K562 (cell line): Measurements from ENCODE around the gene MTIF3. TPM values are rescaled to one million over a fixed set of nuclear protein-coding genes. Genes with fewer than 3 reads are reported as not detected.

Experiments used
- ATAC-seq: fragments of 200-7000 bp; cut with Tn5 transposase; 3 replicates; pipeline ENCODE4 v1.9.1; 2020; ENCODE audit warnings: moderate library complexity
- BruUV-seq: library from RNA; stranded (reverse); fragments of 400-500 nt; replicated peaks from 2 replicates; lab custom pipeline; 2021; lab: Mats Ljungman, UMichigan
- CTCF ChIA-PET: fragments of 300-600 bp; formaldehyde crosslinking; extraction: SDS; loops from one replicate; lab custom pipeline; 2021; ENCODE audit warnings: low intra/inter-chr PET ratio; lab: Yijun Ruan, JAX
- POLR2A ChIA-PET: fragments of 300-600, 350-650 bp; sonication (Branson Sonifier 250); formaldehyde crosslinking; extraction: SDS; loops from one replicate; lab custom pipeline; 2021; ENCODE audit warnings: antibody characterized with exemption, inconsistent platforms; lab: Yijun Ruan, JAX
- DNase-seq, 4 experiments: peaks; one replicate each; pipeline versions ENCODE4 v3.0.0 to v3.0.0-alpha.2; 2011 to 2018; ENCODE audit warnings: low spot score in 3 of 4, mixed read lengths in 3 of 4; ENCODE audit errors: extremely low read depth in 1 of 4
- FAIRE-seq: peaks from 2 replicates; lab custom pipeline; 2011; peaks lifted over from hg19 to GRCh38; lab: Jason Lieb, UNC
- H2AFZ ChIP-seq: 2 replicates; pipeline ENCODE4 v1.6.0; 2011; ENCODE audit warnings: low read depth, low read length, control low read depth, inconsistent platforms
- H3K27ac ChIP-seq: fragments of 200-600 bp; 3 replicates; pipeline ENCODE4 v1.8.0; 2011; ENCODE audit warnings: low read depth, mild to moderate bottlenecking, control low read depth, inconsistent platforms, low read length, moderate library complexity, mixed read lengths; ENCODE audit errors: extremely low read depth
- H3K27me3 ChIP-seq, 2 experiments: fragments of 300-600 bp in 1 of 2; 2 replicates in 1 of 2; 3 replicates in 1 of 2; pipeline versions ENCODE4 v1.6.0 to v1.8.0; 2011; ENCODE audit warnings: inconsistent platforms in 2 of 2, low read length in 2 of 2, mild to moderate bottlenecking in 1 of 2, mixed read lengths in 1 of 2, moderate library complexity in 1 of 2; ENCODE audit not compliant: control insufficient read depth in 2 of 2, insufficient read depth in 2 of 2
- H3K36me3 ChIP-seq: fragments of 300-600 bp; 3 replicates; pipeline ENCODE4 v1.8.0; 2011; ENCODE audit warnings: mild to moderate bottlenecking, low read length, inconsistent platforms; ENCODE audit not compliant: control insufficient read depth, insufficient read depth
- H3K4me1 ChIP-seq, 2 experiments: fragments of 200-600 bp in 1 of 2; replicated peaks in 1 of 2; 2 replicates in 1 of 2; 3 replicates in 1 of 2; pipeline versions ENCODE4 v1.5.1 to v1.8.0; 2011; ENCODE audit warnings: inconsistent platforms in 2 of 2, low read length in 2 of 2, mild to moderate bottlenecking in 1 of 2, mixed read lengths in 1 of 2, moderate library complexity in 1 of 2; ENCODE audit not compliant: control insufficient read depth in 2 of 2, insufficient read depth in 2 of 2
- H3K4me2 ChIP-seq: 2 replicates; pipeline ENCODE4 v1.6.1; 2011; ENCODE audit warnings: low read length, control low read depth, inconsistent platforms, mixed read lengths; ENCODE audit not compliant: insufficient read depth
- H3K4me3 ChIP-seq: fragments of 200-600 bp; sonication (generic), shearing (Covaris generic); 2 replicates; pipeline ENCODE4 v1.5.1; 2016; ENCODE audit warnings: control low read depth, inconsistent platforms
- H3K79me2 ChIP-seq: fragments of 200-600 bp; 3 replicates; pipeline ENCODE4 v1.8.0; 2011; ENCODE audit warnings: low read length, inconsistent platforms; ENCODE audit not compliant: control insufficient read depth, insufficient read depth
- H3K9ac ChIP-seq, 2 experiments: 2 replicates each; pipeline versions ENCODE4 v1.6.0 to v1.6.1; 2011; ENCODE audit warnings: low read depth in 2 of 2, low read length in 2 of 2, control low read depth in 1 of 2, inconsistent platforms in 1 of 2, mild to moderate bottlenecking in 1 of 2, mixed read lengths in 1 of 2; ENCODE audit not compliant: insufficient read depth in 1 of 2
- H3K9me1 ChIP-seq: one replicate; pipeline ENCODE4 v1.6.0; 2011; ENCODE audit warnings: inconsistent platforms, mild to moderate bottlenecking, low read length, moderate library complexity; ENCODE audit not compliant: control insufficient read depth, insufficient read depth
- H3K9me3 ChIP-seq: replicated peaks from 2 replicates; pipeline ENCODE4 v1.5.1; 2011; ENCODE audit warnings: low read depth, low read length, inconsistent platforms; ENCODE audit not compliant: control insufficient read depth, insufficient read depth
- H4K20me1 ChIP-seq: replicated peaks from 2 replicates; pipeline ENCODE4 v1.6.1; 2011; ENCODE audit warnings: low read length, inconsistent platforms, mixed read lengths; ENCODE audit not compliant: control insufficient read depth, insufficient read depth
- CCAR2 ChIP-seq: fragments of 200-400 bp; formaldehyde crosslinking; IDR thresholded peaks from 2 replicates; pipeline ENCODE4 v1.6.1; 2017; ENCODE audit warnings: mild to moderate bottlenecking, low read depth, low read length
- DLX4 ChIP-seq: fragments of 250-450 bp; sonication (Bioruptor Pico); IDR thresholded peaks from 2 replicates; pipeline ENCODE4 v1.6.1; 2021; ENCODE audit warnings: mild to moderate bottlenecking
- ILK ChIP-seq: fragments of 450-650 bp; IDR thresholded peaks from 2 replicates; pipeline ENCODE4 v1.6.1; 2016; ENCODE audit warnings: missing genetic modification characterization, low read depth, mild to moderate bottlenecking, missing compliant biosample characterization, moderate library complexity, borderline replicate concordance
- IRF2 ChIP-seq: sonication (generic); formaldehyde crosslinking; IDR thresholded peaks from 2 replicates; pipeline ENCODE4 v1.8.1; 2022; ENCODE audit warnings: mild to moderate bottlenecking, missing genetic modification reagents
- KDM4B ChIP-seq, 2 experiments: fragments of 450-650 bp in 1 of 2; sonication (generic) in 1 of 2; IDR thresholded peaks; 2 replicates each; pipeline ENCODE4 v1.6.1; 2016 to 2017; ENCODE audit warnings: borderline replicate concordance in 2 of 2, antibody characterized with exemption in 1 of 2, low read depth in 1 of 2, mild to moderate bottlenecking in 1 of 2
- KDM5B ChIP-seq: fragments of 200-600 bp; sonication (generic); IDR thresholded peaks from 2 replicates; pipeline ENCODE4 v1.6.1; 2012; ENCODE audit warnings: low read depth, mild to moderate bottlenecking, moderate library complexity, low read length, control low read depth, inconsistent platforms; ENCODE audit not compliant: insufficient replicate concordance
- KHSRP ChIP-seq: fragments of 450-650 bp; IDR thresholded peaks from 2 replicates; pipeline ENCODE4 v1.6.1; 2017
- NR0B1 ChIP-seq: fragments of 450-650 bp; IDR thresholded peaks from one replicate; pipeline ENCODE4 v1.6.1; 2018; ENCODE audit warnings: mild to moderate bottlenecking, moderate library complexity; ENCODE audit not compliant: partially characterized antibody
- SMARCC2 ChIP-seq: fragments of 450-650 bp; IDR thresholded peaks from 2 replicates; pipeline ENCODE4 v1.6.1; 2017; ENCODE audit warnings: antibody characterized with exemption, moderate library complexity, mild to moderate bottlenecking, low read depth
- SMARCE1 ChIP-seq: fragments of 450-650 bp; IDR thresholded peaks from 2 replicates; pipeline ENCODE4 v1.7.1; 2016; ENCODE audit warnings: mild to moderate bottlenecking
- TEAD4 ChIP-seq, 2 experiments: sonication (generic) in 1 of 2; formaldehyde crosslinking in 1 of 2; IDR thresholded peaks; 2 replicates each; pipeline versions ENCODE4 v1.6.1 to v1.8.0; 2012 to 2022; ENCODE audit warnings: borderline replicate concordance in 1 of 2, inconsistent platforms in 1 of 2, low read length in 1 of 2, mild to moderate bottlenecking in 1 of 2, missing genetic modification reagents in 1 of 2
- USF1 ChIP-seq: sonication (generic); formaldehyde crosslinking; IDR thresholded peaks from 2 replicates; pipeline ENCODE4 v1.9.0; 2022; ENCODE audit warnings: mild to moderate bottlenecking, missing genetic modification reagents
- ZNF239 ChIP-seq: fragments of 250-450 bp; sonication (Bioruptor Pico); IDR thresholded peaks from 2 replicates; pipeline ENCODE4 v1.4.0; 2020; ENCODE audit warnings: mild to moderate bottlenecking
- ZNF561 ChIP-seq: fragments of 450-650 bp; formaldehyde crosslinking; conservative IDR thresholded peaks from 2 replicates; pipeline ENCODE4 v1.4.0; 2020; ENCODE audit warnings: mild to moderate bottlenecking, moderate library complexity
- WGBS: fragments of 100-300 bp; shearing (Covaris generic); methylation state at CpG from one replicate; pipeline ENCODE4 v1.1.6; 2016; ENCODE audit warnings: low coverage, mixed read lengths; ENCODE audit not compliant: insufficient coverage; ENCODE audit errors: missing lambda C conversion rate; 5-methylcytosine and 5-hydroxymethylcytosine counted together
- in situ Hi-C: fragments of 300-500 bp; cut with MboI; formaldehyde crosslinking; loops from 4 replicates; pipeline ENCODE4 v1.15.0; 2018; ENCODE audit warnings: inconsistent platforms, mixed read lengths
- intact Hi-C: fragments of 100-400 bp; cut with micrococcal nuclease; formaldehyde crosslinking; loops from 2 replicates; pipeline ENCODE4 v1.14.2; 2022
- polyA plus RNA-seq, 8 experiments: library from polyadenylated mRNA; depleted of rRNA in 4 of 8; stranded (reverse) in 5 of 8; unstranded in 3 of 8; fragments of >200 nt; fragmentation: Nextera tagmentation in 2 of 8; fragmentation: Illumina TruSeq in 1 of 8; extraction: Ambion mirVana in 2 of 8; extraction: Trizol in 1 of 8; gene quantifications; 2 replicates each; pipeline versions ENCODE4 v1.2.1 to v1.2.3, GENCODE V29; 2011 to 2014; ENCODE audit warnings: inconsistent platforms in 1 of 8, missing spikeins in 1 of 8
- total RNA-seq, 7 experiments: library from RNA; depleted of rRNA in 6 of 7; stranded (reverse); fragments of >200 nt in 6 of 7; fragmentation: Illumina TruSeq in 2 of 7; extraction: Trizol in 2 of 7; gene quantifications; 2 replicates each; pipeline versions ENCODE4 v1.2.1 to v1.2.3, GENCODE V29; 2011 to 2021; ENCODE audit warnings: low replicate concordance in 1 of 7

The MTIF3 gene
- total and polyA plus RNA-seq, 9 of the 15 experiments (the other 6 are each of a cell fraction or from before 2014, with no cell fraction given), result 23.5 to 73.6 (median 45.2) TPM

GRCh38 chr13:27495551-27495950, 45.2 kb upstream of the MTIF3 start:
- ATAC-seq (no peak), DNase-seq (no peak), FAIRE-seq (no peak)
- intact Hi-C loops, result no loop called here
- in situ Hi-C loops, result no loop called here
- H3K4me1 ChIP-seq, result no peaks in the 10 kb centered on the region
- H4K20me1 ChIP-seq, result no peaks in the 10 kb centered on the region
- H3K4me3 ChIP-seq, result no peak overlapping the region
- no TSS peak for BruUV-seq
- WGBS, result 0% methylated on average over 3 of the region's 3 CpGs
- no peak overlapping the region for H2AFZ ChIP-seq
- TF ChIP-seq DLX4 (CRISPR knock-in tag), result no peak
- no peak overlapping the region for H3K27ac ChIP-seq
- H3K9me1 ChIP-seq, result no peaks in the 10 kb centered on the region
- H3K9me3 ChIP-seq, result no peaks in the 10 kb centered on the region
- peaks cover 4 to 46% of the 10 kb centered on the region in 2 experiments; a peak in 4 of 5 replicates for H3K27me3 ChIP-seq
- H3K79me2 ChIP-seq, result no peaks in the 10 kb centered on the region
- H3K9ac ChIP-seq, result no peak overlapping the region
- H3K4me2 ChIP-seq, result no peak overlapping the region
- POLR2A ChIA-PET, result no interaction called here
- H3K36me3 ChIP-seq, result no peaks in the 10 kb centered on the region
- CTCF ChIA-PET, result no interaction called here

GRCh38 chr13:27493981-27494380, 43.6 kb upstream of the MTIF3 start:
- Histone ChIP-seq H3K9me1 (no peaks in the 10 kb centered on the region), H3K36me3 (no peaks in the 10 kb centered on the region), H2AFZ (no peak overlapping the region), H4K20me1 (no peaks in the 10 kb centered on the region), H3K27me3 (peaks cover 4 to 42% of the 10 kb centered on the region in 2 experiments; a peak in 4 of 5 replicates), H3K4me2 (no peak overlapping the region), H3K4me3 (no peak overlapping the region), H3K9ac (no peak overlapping the region), H3K79me2 (no peaks in the 10 kb centered on the region), H3K4me1 (no peaks in the 10 kb centered on the region), H3K27ac (no peak overlapping the region), H3K9me3 (no peaks in the 10 kb centered on the region)
- 0% methylated on average over 2 of the region's 2 CpGs for WGBS
- ChIA-PET POLR2A (no interaction called here), CTCF (no interaction called here)
- FAIRE-seq, result no peak
- in situ Hi-C loops (no loop called here), intact Hi-C loops (no loop called here)
- no TSS peak for BruUV-seq
- DNase-seq, result no peak
- no peak for ATAC-seq
- no peak for TF ChIP-seq KDM5B
- TF ChIP-seq KDM4B (IDR thresholded peaks at IDR 0.05; ENCODE audit: borderline replicate concordance in 2 of 2, low read depth in 1 of 2), result no peak
- no peak for TF ChIP-seq ZNF561 (CRISPR knock-in tag)
- TF ChIP-seq TEAD4 (IDR thresholded peaks at IDR 0.05; ENCODE audit: low read length), result no peak
- no peak for TF ChIP-seq TEAD4 (CRISPR knock-in tag; IDR thresholded peaks at IDR 0.05; ENCODE audit: borderline replicate concordance)
- no peak for TF ChIP-seq SMARCE1
- TF ChIP-seq KHSRP, result no peak
- TF ChIP-seq IRF2 (CRISPR knock-in tag), result no peak
- TF ChIP-seq ZNF239, result no peak
- no peak for TF ChIP-seq CCAR2
- no peak for TF ChIP-seq NR0B1
- TF ChIP-seq SMARCC2, result no peak
- TF ChIP-seq ILK (tag), result no peak
- TF ChIP-seq USF1, result no peak
